SU-DHL-6 (cell line): ENCODE results near the gene IGFL2.

Experiments used
- H2AFZ ChIP-seq: fragments of 200-600 bp; sonication (generic); 2 replicates; pipeline ENCODE4 v1.6.1; 2014; ENCODE audit warnings: low read depth, mild to moderate bottlenecking, moderate library complexity, mixed read lengths, antibody characterized with exemption, low read length; ENCODE audit not compliant: severe bottlenecking
- H3F3A ChIP-seq: fragments of 200-600 bp; shearing (Covaris generic); 2 replicates; pipeline ENCODE4 v1.6.0; 2016; ENCODE audit warnings: antibody characterized with exemption, mild to moderate bottlenecking; ENCODE audit not compliant: insufficient read depth
- H3K27ac ChIP-seq: fragments of 200-600 bp; sonication (generic); 2 replicates; pipeline ENCODE4 v1.5.1; 2016; ENCODE audit warnings: low read depth, mild to moderate bottlenecking, low read length, moderate library complexity, mixed read lengths
- H3K27me3 ChIP-seq: fragments of 200-600 bp; sonication (generic), shearing (Covaris generic); 2 replicates; pipeline ENCODE4 v1.6.0; 2014; ENCODE audit warnings: mild to moderate bottlenecking, low read length
- H3K36me3 ChIP-seq: fragments of 200-600 bp; sonication (generic); 2 replicates; pipeline ENCODE4 v1.6.1; 2014; ENCODE audit warnings: mild to moderate bottlenecking, low read length, mixed read lengths
- H3K4me2 ChIP-seq: fragments of 300-600, 200-600 bp; shearing (Covaris generic), sonication (generic); 2 replicates; pipeline ENCODE4 v1.6.0; 2014; ENCODE audit warnings: low read length, low read depth, mild to moderate bottlenecking; ENCODE audit not compliant: poor library complexity, severe bottlenecking
- H3K4me3 ChIP-seq: fragments of 200-600 bp; sonication (generic); 2 replicates; pipeline ENCODE4 v1.5.1; 2014; ENCODE audit warnings: antibody characterized with exemption, low read length, mild to moderate bottlenecking, mixed read lengths; ENCODE audit not compliant: insufficient read depth, poor library complexity, severe bottlenecking
- H3K79me2 ChIP-seq: fragments of 200-600 bp; sonication (generic); 2 replicates; pipeline ENCODE4 v1.6.1; 2014; ENCODE audit warnings: mild to moderate bottlenecking, low read length, moderate library complexity; ENCODE audit not compliant: insufficient read depth
- H3K9ac ChIP-seq: fragments of 200-600 bp; sonication (generic); 2 replicates; pipeline ENCODE4 v1.7.0; 2014; ENCODE audit warnings: mild to moderate bottlenecking, low read length
- H3K9me2 ChIP-seq: fragments of 200-600 bp; sonication (generic); replicated peaks from 2 replicates; pipeline ENCODE4 v1.6.1; 2014; ENCODE audit warnings: low read length; ENCODE audit not compliant: insufficient read depth
- H3K9me3 ChIP-seq: fragments of 200-600 bp; sonication (generic); 2 replicates; pipeline ENCODE4 v1.6.1; 2014; ENCODE audit warnings: low read length, mixed read lengths; ENCODE audit not compliant: insufficient read depth
- H4K20me1 ChIP-seq: fragments of 200-600 bp; sonication (generic); 2 replicates; pipeline ENCODE4 v1.6.1; 2014; ENCODE audit warnings: low read depth, mild to moderate bottlenecking, antibody characterized with exemption, low read length, moderate library complexity, mixed read lengths
- EZH2phosphoT487 ChIP-seq: fragments of 200-600 bp; sonication (generic), shearing (Covaris generic); conservative IDR thresholded peaks from 2 replicates; pipeline ENCODE4 v1.6.1; 2018; ENCODE audit warnings: mild to moderate bottlenecking, antibody characterized with exemption, low read length, moderate library complexity, mixed read lengths
- TF ChIP-seq, protein P1 (sequence below): fragments of 200-600 bp; sonication (generic); IDR thresholded peaks from one replicate; pipeline ENCODE4 v1.5.1; 2017; ENCODE audit warnings: antibody characterized with exemption, mild to moderate bottlenecking, low read length, moderate library complexity; ENCODE audit not compliant: insufficient read depth, poor library complexity, severe bottlenecking

Gene IGFL2

DNA sequence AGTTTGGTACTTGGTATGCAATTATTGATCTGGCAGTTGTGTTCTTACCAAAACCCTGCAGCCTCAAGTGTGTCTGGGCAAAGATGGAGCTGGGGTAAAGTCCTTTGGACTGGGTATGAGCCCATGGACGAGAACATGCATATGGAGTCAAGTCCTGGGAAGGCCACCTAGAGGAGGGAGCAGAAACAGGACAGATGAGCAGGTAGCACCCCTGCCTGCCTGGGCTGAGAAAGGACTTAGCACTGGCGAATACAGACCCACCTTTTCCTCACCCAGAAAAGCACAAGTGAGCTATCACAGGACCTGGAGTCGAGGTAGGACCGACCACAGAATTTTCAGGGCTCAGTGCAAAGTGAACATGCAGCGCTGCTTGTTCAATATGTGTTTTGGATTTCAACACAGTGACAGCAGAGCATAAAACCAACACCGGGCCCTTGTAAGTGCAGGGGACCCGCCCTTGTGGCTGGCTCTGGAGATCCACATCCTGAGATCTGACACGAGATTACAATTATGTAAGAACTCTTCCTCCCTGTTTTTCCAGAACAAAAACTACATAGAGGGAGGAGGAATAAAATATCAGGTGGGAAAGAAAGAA is 25.9 kb downstream of the IGFL2 start:
- Histone ChIP-seq H4K20me1 (no peaks in the 10 kb centered on the region), H3K79me2 (no peaks in the 10 kb centered on the region), H3K27me3 (0 out of 2 replicates have a peak, but pooled peaks cover 2% of the 10 kb centered on the region), H3F3A (no peaks in the 10 kb centered on the region), H3K36me3 (no peaks in the 10 kb centered on the region), H3K9me3 (no peaks in the 10 kb centered on the region), H3K4me3 (no peak overlapping the region), H3K4me2 (no peak overlapping the region), H3K9ac (no peak overlapping the region), H2AFZ (no peak overlapping the region), H3K27ac (no peak overlapping the region), H3K9me2 (no peaks in the 10 kb centered on the region)
- TF ChIP-seq, protein P1, sequence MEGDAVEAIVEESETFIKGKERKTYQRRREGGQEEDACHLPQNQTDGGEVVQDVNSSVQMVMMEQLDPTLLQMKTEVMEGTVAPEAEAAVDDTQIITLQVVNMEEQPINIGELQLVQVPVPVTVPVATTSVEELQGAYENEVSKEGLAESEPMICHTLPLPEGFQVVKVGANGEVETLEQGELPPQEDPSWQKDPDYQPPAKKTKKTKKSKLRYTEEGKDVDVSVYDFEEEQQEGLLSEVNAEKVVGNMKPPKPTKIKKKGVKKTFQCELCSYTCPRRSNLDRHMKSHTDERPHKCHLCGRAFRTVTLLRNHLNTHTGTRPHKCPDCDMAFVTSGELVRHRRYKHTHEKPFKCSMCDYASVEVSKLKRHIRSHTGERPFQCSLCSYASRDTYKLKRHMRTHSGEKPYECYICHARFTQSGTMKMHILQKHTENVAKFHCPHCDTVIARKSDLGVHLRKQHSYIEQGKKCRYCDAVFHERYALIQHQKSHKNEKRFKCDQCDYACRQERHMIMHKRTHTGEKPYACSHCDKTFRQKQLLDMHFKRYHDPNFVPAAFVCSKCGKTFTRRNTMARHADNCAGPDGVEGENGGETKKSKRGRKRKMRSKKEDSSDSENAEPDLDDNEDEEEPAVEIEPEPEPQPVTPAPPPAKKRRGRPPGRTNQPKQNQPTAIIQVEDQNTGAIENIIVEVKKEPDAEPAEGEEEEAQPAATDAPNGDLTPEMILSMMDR = no peak
- no peak for TF ChIP-seq EZH2phosphoT487

DNA sequence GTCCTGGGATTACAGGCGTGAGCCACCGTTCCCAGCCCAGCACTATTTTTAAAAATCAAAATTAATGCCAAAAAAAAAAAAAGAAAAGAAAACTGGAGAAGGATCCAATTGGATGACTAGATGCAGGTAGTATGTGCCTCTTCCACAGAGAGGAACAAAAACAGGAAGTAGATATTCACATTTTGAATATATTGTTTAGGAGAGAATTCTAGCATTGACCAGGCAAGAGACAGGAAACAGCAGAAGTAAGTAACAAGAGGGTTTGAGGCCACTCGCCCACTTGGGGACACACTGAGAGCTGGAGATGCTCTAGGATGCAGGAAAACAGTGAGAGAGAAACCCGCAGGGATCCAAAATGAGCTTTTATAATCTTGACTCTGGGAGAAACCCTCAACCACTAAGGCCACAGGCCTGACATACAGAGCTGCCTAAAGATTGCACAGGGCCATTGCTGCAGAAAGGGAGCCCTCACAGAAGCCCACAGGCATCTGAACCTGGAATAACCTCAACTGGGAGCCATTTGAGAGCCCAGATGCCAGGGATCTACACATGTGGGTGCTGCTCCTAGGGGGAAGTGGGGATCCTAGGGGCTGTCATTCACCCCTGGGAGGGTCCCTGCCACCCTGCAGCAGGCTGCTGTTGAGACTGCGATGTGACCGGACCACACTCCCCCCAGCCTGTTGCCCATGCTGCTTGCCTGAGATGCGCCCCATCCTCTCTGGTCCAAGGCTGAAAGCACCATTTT is 28.2 kb downstream of the IGFL2 start:
- H4K20me1 ChIP-seq = no peaks in the 10 kb centered on the region
- H3F3A ChIP-seq = no peaks in the 10 kb centered on the region
- no peak overlapping the region for H3K9ac ChIP-seq
- H3K9me3 ChIP-seq = no peaks in the 10 kb centered on the region
- H3K27me3 ChIP-seq = 0 out of 2 replicates have a peak, but pooled peaks cover 2% of the 10 kb centered on the region
- H3K27ac ChIP-seq = no peak overlapping the region
- H3K4me3 ChIP-seq = no peak overlapping the region
- H3K79me2 ChIP-seq = no peaks in the 10 kb centered on the region
- TF ChIP-seq, protein P1 = no peak
- no peak for TF ChIP-seq EZH2phosphoT487
- no peak overlapping the region for H2AFZ ChIP-seq
- H3K4me2 ChIP-seq = no peak overlapping the region
- no peaks in the 10 kb centered on the region for H3K36me3 ChIP-seq
- no peaks in the 10 kb centered on the region for H3K9me2 ChIP-seq

DNA sequence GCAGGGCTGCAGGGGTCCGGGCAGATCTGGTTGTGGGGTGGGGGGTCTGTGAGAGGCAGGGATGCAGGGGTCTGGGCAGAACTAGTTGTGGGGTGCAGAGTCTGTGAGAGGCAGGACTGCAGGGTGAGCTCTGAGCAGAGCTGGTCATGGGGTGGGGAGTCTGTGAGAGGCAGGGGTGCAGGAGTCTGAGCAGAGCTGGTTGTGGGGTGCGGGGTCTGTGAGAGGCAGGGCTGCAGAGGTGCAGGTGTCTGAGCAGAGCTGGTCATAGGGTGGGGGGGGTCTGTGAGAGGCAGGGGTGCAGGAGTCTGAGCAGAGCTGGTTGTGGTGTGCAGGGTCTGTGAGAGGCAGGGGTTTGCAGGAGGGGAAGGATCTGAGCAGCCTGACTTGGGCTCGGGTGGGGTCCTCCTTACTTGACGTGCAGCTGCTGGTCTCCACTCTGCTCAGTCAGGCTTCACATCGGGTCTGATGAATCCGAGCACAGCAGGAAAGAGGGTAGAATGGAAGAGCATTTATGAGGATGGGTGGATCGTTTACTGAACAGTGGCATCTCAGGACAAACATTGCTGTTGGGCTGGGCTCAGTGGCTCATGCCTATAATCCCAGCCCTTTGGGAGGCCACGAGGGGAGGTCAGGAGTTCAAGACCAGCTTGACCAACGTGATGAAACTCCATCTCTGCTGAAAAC is 31.2 kb downstream of the IGFL2 start:
- Histone ChIP-seq H2AFZ (no peak overlapping the region), H3K4me3 (no peak overlapping the region), H3F3A (no peaks in the 10 kb centered on the region), H3K9me3 (no peaks in the 10 kb centered on the region), H3K27ac (no peak overlapping the region), H3K79me2 (no peaks in the 10 kb centered on the region), H3K9ac (no peak overlapping the region), H3K27me3 (no peaks in the 10 kb centered on the region), H3K36me3 (no peaks in the 10 kb centered on the region), H3K4me2 (no peak overlapping the region), H3K9me2 (no peaks in the 10 kb centered on the region), H4K20me1 (no peaks in the 10 kb centered on the region)
- TF ChIP-seq, protein P1 = no peak
- TF ChIP-seq EZH2phosphoT487 = no peak
